Stimulated activated CD8-positive, alpha-beta memory T cell treated with anti-CD3 and anti-CD28 coated beads, Interleukin-12 subunit alpha, Interleukin-12 subunit beta, amount 100 ng/mL, for 1 hour (primary cell): ENCODE data around the gene CAV3.

Experiments used
- DNase-seq: peaks from one replicate; pipeline ENCODE4 v3.0.0-alpha.2; 2020; ENCODE audit warnings: low read depth

Gene CAV3

DNA sequence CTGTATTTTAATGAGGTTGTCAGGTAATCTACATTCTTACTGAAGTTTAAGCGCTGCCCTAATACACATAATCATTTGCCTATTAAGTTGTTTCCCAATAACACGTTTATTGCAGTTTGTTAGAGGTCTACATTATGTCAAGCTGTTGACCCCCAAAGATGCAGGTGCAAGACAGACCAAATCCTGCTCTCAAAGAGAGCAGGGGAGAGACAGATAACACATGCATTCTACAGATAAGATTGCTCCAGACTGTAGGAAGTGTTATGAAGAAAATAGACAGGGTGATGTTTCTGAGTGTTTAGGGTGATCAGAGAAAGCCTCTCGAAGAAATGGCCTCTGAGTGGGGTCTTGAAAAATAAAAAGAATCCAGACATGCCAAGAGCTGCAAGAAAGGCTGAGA, 60.6 kb downstream of the CAV3 start:
- DNase-seq: no peak
